HG03460 (cell line): ENCODE data around the gene OPHN1.
"Not testable (repeated sequence)": the region's sequence is repeated elsewhere in the genome, so short reads cannot be mapped to it uniquely, and the experiment has no call there.

Experiments used
- ATAC-seq: cut with Tn5 transposase; IDR thresholded peaks from one replicate; pipeline ENCODE4 v1.9.1; 2021; ENCODE audit not compliant: unreplicated experiment

OPHN1 gene

GRCh38 chrX:68083510-68083909, 349.8 kb downstream of the OPHN1 start:
- no peak for ATAC-seq

- no peak for ATAC-seq
Observed at GRCh38 chrX:68079961-68080360, 353.3 kb downstream of the OPHN1 start.

GRCh38 chrX:68078801-68079200, 354.5 kb downstream of the OPHN1 start:
- not testable (repeated sequence) for ATAC-seq

- no peak for ATAC-seq
Observed at GRCh38 chrX:68077378-68077777, 355.9 kb downstream of the OPHN1 start.

GRCh38 chrX:68072041-68072440, 361.3 kb downstream of the OPHN1 start:
- ATAC-seq = no peak

GRCh38 chrX:68070119-68070518, 363.2 kb downstream of the OPHN1 start:
- not testable (repeated sequence) for ATAC-seq

GRCh38 chrX:68061206-68061535, 372.1 kb downstream of the OPHN1 start:
- ATAC-seq = no peak

GRCh38 chrX:68060506-68061205, 372.6 kb downstream of the OPHN1 start:
- ATAC-seq = no peak

- ATAC-seq = no peak
Observed at GRCh38 chrX:68059469-68059868, 373.8 kb downstream of the OPHN1 start.

- ATAC-seq = no peak
Observed at GRCh38 chrX:68049466-68049865, 383.8 kb downstream of the OPHN1 start.

GRCh38 chrX:68048774-68049173, 384.5 kb downstream of the OPHN1 start:
- ATAC-seq = no peak

GRCh38 chrX:68045008-68045577, 388.2 kb downstream of the OPHN1 start:
- no peak for ATAC-seq

- ATAC-seq = no peak
Observed at GRCh38 chrX:68043713-68044438, 389.4 kb downstream of the OPHN1 start.

- no peak for ATAC-seq
Observed at GRCh38 chrX:68041110-68041509, 392.2 kb downstream of the OPHN1 start.

GRCh38 chrX:68018248-68019203, 414.8 kb downstream of the OPHN1 start:
- ATAC-seq = no peak

GRCh38 chrX:67998540-67998939, 434.8 kb downstream of the OPHN1 start:
- ATAC-seq = no peak
